SH-SY5Y (cell line): ENCODE results near the gene C12orf76.

ENCODE experiments used
- GATA2 ChIP-seq: IDR thresholded peaks from 2 replicates; pipeline ENCODE4 v1.6.1; 2011; ENCODE audit warnings: mild to moderate bottlenecking, low read depth, low read length
- GATA3 ChIP-seq: IDR thresholded peaks from 2 replicates; pipeline ENCODE4 v1.6.1; 2011; ENCODE audit warnings: low read depth, mild to moderate bottlenecking, low read length, moderate library complexity

The C12orf76 gene

DNA sequence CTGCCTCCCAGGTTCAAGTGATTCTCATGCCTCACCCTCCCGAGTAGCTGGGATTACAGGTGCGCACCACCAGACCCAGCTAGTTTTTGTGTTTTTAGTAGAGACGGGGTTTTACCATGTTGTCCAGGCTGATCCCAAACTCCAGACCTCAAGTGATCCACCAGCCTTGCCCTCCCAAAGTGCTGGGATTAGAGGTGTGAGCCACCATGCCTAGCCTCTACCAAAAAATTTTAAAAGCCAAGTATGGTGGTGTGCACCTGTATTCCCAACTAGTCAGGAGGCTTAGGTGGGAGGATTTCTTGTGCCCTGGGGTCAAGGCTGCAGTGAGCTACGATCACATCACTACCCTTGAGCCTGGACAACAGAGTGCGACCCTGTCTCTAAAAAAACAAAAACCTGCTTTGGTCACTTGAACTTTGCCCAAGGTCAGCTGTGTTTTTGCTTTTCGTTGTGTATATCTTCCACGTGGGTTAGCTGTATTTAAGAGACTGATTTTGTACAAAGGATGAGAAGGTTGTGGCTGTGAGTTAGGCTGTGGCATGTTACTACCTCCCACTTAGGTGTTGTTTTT, 12.7 kb downstream of the C12orf76 start:
- TF ChIP-seq GATA3 (no peak), GATA2 (no peak)

DNA sequence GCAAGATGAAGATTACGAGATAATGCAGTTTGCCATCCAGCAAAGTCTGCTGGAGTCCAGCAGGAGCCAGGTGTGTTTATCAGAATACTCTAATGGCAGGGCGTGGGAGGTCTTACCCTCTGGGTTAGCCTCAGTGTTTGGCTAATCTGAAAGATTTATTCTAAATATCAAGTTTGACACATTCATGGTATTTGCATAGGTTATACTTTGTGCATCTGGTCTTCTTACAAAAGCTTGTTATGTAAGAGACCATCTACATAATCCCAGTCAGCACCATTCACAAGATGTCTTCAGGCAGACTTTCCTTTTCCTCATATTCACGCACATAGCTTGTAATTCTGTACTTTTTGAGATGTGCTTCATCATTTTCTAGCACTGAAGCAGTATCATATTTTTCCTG, 14.4 kb downstream of the C12orf76 start:
- TF ChIP-seq GATA2 (no peak), GATA3 (no peak)

DNA sequence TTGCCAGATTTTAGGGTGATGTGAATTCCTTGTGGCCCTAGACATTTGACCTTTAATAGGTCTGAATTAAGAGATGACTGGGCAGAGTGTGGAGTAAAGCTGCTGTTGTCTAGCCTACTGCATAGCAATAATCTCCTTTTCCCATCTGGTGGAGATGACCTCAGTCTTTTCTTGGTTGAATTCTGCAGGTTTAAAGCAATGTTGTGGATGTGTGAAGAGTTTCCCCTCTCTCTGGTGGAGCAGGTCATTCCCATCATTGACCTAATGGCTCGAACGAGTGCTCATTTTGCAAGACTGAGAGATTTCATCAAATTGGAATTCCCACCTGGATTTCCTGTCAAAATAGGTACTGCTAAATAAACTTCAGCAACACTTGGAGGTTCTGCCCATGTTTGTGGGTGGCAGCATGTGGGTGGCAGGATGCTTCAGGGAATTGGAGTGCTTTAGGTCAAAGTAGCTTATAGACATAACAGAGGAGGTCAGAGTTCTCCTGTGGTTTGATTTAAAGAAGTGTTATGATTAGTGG, 19.0 kb downstream of the C12orf76 start:
- TF ChIP-seq GATA3, result no peak
- no peak for TF ChIP-seq GATA2

DNA sequence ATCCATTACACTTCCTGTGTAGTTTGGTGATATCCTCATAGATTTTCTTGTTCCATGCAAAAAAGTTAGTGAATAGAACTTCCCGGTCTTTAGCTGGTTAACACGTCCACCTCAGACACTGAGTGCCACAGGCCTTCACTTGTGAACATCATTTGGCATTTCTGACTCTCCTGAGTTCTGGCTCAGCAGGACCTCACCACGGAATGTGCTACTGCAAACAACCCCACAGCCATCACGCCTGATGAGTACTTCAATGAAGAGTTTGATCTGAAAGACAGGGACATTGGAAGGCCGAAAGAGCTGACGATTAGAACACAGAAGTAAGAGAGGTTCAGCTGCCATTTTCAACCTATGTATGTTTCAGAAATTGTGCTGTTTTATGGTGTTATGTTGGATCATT, 20.0 kb downstream of the C12orf76 start:
- no peak for TF ChIP-seq GATA2
- no peak for TF ChIP-seq GATA3

DNA sequence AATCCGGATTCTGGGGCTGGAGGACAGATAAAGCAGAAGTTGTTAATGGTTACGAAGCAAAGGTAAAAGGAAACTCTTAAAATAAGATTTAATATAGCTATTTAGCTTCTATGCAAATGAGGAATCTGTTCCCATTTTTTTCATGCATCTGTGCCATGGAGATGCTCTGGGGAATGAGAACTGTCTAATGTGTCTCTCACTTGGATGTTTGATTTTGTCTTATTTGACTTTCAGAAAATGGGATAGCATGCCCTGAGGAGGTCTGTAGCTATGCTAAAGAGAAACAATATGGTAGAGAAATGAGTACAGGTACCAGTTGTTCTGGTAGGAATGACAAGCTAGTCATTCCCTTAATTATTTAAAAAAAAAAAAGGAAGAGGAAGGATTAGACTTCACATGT, 24.3 kb downstream of the C12orf76 start:
- no peak for TF ChIP-seq GATA2
- no peak for TF ChIP-seq GATA3

DNA sequence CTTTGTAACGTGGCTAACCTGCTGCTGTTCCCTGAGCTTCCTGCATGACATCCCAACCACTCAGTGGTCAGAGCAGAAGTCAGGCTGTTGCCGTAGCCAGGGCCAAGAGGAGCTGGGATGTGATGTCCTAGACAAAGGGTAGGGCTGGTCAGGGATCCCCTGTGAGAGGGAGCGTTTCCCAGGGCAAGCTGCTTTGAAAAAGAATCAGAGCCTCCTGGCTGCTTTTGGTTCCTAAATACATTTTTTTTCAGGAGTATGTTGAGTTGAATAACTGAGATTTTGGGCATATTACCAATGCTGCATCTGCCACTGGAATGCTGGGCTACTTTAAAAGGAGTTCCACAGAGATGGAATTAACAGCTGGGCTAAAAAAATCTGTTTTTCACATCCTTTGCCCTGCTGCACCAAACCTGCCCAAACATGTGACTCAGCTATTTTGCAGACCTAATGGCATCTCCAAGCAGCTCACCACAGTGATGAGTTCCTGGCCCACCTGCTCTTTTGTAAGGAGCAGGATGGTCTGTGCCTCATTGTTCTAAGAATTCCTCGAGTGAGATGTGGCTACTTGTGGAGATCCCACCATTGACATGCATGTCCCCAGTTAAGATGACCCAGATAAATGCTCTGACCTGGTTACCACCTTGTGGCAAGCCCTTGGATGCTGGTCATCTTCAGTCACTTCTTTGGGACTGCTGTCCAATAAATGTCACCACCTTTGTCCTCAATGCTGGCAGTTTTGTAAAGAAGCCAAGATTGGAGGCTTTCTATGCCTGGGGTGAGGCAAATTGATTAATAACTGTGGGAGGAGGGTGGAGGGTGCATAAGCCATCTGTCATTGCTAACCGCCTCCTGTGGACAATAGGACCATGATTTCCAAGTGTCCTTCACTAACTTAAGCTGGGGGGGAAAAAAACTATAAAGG, 25.0 kb downstream of the C12orf76 start:
- TF ChIP-seq GATA3 (no peak), GATA2 (no peak)

DNA sequence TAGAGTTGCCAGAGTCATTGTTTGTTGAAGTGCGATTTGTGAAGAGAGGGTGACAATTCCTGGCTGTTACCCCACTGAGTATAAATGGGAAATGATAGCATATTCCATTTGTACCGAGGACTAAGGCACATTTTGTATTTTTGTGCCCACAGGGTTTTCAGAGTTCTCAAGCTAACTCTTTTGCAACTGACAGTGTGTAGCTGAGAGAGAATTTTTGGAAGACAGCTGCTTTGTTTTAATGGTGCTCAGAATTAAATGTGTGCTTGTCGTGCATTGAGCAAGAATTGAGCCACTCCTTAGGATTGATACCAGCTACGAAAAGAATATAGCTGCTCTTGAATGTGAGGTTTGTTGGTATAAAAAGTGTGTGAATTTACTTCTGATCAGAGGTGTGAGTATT, 27.4 kb downstream of the C12orf76 start:
- no peak for TF ChIP-seq GATA2
- no peak for TF ChIP-seq GATA3

DNA sequence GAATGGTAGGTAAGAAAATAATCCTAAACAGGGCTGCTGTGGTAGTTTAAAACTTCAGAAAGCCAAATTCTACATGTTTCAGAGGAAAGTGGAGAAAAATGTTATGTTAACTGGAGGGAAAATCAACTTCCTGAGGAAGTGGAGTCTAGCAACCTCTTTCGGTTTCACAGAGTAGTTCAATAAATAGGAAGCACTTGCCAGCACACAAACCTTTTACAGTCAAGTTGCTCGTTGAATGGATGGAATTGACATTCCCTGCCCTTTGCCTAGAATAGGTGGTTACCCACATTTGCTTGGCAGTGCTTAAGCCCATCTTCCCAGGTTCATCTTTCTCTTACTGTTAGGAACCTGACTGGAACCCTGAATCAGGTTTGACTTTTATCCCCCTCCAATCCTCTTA, 33.2 kb downstream of the C12orf76 start:
- TF ChIP-seq GATA2 (no peak), GATA3 (no peak)

DNA sequence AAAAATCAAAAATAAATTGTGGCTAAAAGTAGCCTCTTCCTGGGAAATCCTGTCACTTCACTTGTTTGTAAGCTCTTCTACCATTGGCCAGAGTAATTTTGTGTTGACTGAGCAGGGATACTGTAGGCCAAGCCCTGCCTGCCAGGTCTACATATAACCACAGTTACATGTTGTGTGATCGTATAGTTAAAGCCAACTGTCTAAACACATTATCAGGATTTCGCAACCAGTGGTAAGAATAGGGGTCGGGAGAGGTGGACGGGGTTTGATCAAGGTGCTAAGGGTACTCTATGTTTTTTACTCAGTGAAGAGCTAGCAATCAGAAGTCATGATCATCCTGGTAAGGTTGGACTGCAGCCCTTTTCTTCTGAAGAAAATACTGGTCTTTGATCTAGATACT, 35.7 kb downstream of the C12orf76 start:
- no peak for TF ChIP-seq GATA2
- no peak for TF ChIP-seq GATA3

DNA sequence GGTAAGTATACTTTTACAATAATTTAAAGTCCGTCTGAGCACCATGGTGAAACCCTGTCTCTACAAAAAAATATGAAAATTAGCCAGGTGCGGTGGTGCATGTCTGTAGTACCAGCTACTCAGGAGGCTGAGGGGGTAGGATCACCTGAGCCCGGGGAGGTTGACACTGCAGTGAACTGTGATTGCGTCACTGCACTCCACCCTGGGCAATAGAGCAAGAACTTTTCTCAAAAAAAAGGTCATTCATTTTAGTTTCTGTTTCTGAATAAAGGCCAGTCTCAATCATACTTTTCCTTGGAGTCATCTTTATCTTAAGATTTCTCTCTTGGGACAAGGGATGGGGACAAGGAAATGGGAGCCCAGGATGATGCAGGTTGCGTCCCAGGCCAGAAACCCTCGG, 36.2 kb downstream of the C12orf76 start:
- no peak for TF ChIP-seq GATA3
- TF ChIP-seq GATA2, result no peak

DNA sequence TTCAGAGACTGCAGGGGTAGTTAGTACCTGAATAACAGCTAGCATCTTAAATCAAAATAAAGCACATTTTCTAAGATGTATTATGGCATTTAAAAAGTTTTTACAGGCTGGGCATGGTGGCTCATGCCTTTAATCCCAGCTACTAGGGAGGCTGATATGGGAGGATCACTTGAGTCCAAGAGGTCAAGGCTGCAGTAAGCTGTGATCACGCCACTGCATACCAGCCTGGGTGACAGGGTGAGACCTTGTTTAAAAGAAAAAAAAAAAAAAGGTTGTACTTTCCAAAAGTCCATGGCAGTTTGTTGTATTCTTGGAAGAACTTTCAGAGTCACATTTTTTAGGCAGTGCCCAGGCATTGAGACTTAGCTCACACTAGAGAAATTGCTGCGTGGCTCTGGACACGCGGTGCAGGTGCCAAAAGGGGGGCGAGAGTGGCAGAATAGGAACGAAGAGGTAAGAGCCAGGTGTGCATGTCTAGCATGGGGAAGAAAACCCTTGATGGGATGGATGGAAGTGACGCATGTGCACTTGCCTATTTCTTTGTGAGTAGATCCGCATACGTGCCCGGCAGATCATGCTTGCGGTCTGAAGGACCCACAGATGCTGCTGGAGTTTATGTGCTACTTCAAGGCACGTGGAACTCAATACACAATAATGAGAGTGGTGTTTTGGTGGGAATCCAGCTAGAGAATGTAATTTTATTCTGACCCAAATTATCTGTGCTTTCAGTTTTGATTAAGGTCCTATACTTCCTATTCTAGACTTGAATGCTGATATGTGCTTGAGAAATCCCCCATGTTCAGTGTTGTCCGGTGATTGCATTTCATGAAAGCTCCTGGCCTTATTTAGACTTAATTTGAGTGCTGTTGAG, 37.2 kb downstream of the C12orf76 start:
- TF ChIP-seq GATA2 (no peak), GATA3 (no peak)

DNA sequence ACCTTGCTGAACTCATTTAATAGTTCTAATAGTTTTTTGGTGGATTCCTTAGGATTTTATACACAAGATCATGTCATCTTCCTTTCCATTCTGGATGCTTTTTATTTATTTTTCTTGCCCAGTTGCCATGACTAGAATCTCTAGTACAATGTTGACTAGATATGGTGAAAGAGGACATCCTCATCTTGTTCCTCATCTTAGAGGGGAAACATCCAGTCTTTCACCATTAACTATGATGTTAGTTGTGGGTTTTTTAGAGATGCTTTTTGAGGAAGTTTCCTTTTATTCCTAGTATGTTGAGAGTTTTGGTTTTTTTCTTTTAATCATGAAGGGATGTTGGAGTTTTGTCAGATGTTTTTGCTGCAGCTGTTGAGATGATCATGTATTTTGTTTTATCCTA, 40.4 kb downstream of the C12orf76 start:
- TF ChIP-seq GATA3, result no peak
- no peak for TF ChIP-seq GATA2

DNA sequence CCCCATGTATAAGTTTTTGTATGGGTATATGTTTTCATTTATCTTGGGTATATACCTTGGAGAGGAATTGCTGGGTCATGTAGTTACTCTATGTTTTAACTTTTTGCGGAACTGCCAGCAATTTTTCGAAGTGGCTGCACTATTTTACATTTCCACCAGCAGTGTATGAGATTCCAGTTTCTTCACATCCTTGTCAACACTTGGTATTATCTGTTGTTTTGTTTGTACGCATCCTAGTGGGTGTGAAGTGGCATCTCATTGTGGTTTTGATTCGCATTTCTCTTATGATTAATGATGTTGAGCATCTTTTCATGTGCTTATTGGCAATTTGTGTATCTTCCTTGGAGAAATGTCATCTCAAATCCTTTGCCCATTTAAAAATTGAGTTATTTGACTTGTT, 42.2 kb downstream of the C12orf76 start:
- TF ChIP-seq GATA2, result no peak
- no peak for TF ChIP-seq GATA3

DNA sequence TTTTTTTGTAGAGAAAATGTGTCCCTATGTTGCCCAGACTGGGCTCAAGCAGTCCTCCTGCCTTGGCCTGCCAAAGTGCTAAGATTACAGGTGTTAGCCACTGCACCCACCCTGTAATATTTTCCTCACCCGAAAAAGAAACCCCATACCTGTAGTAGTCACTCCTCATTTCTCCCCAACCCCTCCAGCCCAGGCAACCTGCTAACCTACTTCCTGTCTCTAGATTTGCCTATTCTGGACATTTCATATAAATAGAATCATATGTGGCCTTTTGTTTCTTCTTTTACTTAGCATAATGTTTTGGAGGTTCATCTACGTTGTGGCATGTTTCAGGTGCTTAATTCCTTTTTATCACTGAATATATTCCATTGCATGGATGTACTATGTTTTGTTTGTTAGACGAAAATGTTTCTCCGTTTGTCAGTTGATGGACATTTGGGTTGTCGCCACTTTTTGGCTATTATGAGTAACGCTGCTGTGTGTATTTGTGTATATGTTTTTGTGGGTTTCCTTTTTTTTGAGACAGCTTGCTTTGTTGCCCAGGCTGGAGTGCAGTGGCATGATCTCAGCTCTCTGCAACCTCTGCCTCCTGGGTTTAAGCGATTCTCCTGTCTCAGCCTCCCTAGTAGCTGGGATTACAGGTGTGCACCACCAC, 42.9 kb downstream of the C12orf76 start:
- TF ChIP-seq GATA2 (no peak), GATA3 (no peak)

DNA sequence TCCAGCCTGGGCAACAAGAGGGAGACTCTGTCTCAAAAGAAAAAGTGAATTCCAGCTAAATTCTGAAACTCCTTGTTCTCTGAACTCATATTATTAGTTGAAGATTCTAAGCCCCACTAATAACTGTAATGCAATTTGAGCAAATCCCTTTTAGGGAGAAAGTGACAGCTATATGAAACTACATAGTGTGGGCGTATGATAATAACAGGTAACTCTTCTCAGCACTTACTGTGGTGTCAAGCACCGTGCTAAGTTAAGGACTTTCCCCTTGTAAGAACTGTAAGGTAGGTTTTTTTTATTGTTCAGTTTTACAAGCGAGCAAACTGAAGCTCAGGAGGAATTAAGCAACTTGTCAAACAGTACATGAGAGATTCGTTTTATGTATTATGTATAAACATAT, 43.7 kb downstream of the C12orf76 start:
- TF ChIP-seq GATA3 (no peak), GATA2 (no peak)
